ENCODE results near the gene SPEG.

The SPEG gene

GRCh38 chr2:219530048-219530963 is 95.7 kb downstream of the SPEG start:
- TF ChIP-seq, protein P1, sequence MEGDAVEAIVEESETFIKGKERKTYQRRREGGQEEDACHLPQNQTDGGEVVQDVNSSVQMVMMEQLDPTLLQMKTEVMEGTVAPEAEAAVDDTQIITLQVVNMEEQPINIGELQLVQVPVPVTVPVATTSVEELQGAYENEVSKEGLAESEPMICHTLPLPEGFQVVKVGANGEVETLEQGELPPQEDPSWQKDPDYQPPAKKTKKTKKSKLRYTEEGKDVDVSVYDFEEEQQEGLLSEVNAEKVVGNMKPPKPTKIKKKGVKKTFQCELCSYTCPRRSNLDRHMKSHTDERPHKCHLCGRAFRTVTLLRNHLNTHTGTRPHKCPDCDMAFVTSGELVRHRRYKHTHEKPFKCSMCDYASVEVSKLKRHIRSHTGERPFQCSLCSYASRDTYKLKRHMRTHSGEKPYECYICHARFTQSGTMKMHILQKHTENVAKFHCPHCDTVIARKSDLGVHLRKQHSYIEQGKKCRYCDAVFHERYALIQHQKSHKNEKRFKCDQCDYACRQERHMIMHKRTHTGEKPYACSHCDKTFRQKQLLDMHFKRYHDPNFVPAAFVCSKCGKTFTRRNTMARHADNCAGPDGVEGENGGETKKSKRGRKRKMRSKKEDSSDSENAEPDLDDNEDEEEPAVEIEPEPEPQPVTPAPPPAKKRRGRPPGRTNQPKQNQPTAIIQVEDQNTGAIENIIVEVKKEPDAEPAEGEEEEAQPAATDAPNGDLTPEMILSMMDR (IDR thresholded peaks at IDR 0.05; ENCODE audit: borderline replicate concordance, insufficient read depth, low read depth, low read length) = peak; percentile 98
- H3K4me3 ChIP-seq (ENCODE audit: low read depth, low read length) = no peak overlapping the region

DNA sequence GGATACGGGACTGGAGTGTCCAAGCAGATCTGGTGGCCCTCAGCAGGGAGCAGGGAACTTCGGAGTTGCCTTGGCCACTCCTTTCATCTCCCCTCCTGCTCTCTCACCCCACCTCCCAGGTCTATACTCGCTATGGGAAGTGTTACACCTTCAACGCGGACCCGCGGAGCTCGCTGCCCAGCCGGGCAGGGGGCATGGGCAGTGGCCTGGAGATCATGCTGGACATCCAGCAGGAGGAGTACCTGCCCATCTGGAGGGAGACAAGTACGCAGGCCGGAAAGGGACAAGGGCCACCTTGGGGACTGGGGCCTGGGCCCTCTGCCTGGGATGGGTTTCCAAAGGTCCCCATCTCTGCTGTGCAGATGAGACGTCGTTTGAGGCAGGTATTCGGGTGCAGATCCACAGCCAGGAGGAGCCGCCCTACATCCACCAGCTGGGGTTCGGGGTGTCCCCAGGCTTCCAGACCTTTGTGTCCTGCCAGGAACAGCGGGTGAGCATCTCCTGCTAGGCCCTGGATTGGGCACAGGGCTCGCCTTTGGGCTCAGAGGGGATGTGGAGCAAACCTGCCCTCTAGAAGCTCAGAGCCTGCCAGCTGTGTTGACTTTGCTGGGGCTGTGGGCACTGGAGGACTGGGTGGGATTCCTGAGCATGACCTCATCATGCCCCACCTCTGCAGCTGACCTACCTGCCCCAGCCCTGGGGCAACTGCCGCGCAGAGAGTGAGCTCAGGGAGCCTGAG is 97.2 kb downstream of the SPEG start:
- TF ChIP-seq, protein P1 (IDR thresholded peaks at IDR 0.05; ENCODE audit: borderline replicate concordance, insufficient read depth, low read depth, low read length) = no peak
- no peak overlapping the region for H3K4me3 ChIP-seq (ENCODE audit: low read depth, low read length)

- H3K4me3 ChIP-seq (ENCODE audit: low read depth, low read length) = no peak overlapping the region
- TF ChIP-seq, protein P1 (IDR thresholded peaks at IDR 0.05; ENCODE audit: borderline replicate concordance, insufficient read depth, low read depth, low read length) = no peak
These were observed 97.7 kb downstream of the SPEG start for GRCh38 chr2:219532378-219532649.

DNA sequence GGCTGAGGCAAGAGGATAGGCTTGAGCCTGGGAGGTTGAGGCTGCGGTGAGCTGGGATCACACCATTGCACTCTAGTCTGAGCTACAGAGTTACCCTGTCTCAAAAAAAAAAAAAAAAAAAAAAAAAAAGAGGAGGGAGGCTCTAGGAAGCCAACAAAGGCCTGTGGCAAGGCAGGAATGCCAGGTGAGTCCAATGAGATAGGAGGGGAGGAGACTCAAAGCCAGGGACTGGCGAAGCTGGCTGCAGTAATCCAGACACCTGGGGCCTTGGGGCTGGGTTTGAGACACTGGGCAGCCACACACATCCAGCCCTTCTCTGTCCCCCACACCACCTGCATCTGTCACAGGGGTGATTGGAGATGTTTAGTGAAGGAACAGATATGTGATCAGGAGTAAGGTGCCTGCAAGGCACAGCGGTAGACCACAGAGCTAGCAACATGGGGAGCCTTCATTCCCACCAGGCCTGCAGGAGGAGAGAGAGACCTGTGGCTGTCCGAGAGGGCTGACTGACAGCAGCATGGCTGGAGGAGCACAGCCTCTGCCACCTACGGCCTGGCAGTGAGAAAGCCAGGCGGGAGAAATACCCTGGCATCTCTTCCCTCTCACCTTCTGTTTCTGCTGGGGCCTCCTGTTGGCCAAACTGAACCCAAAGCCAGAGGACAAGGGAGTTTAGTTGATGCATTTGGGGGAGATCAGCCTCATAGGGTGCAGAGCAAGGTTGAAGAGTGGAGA is 99.5 kb downstream of the SPEG start:
- TF ChIP-seq, protein P1 (IDR thresholded peaks at IDR 0.05; ENCODE audit: borderline replicate concordance, insufficient read depth, low read depth, low read length) = no peak
- no peak overlapping the region for H3K4me3 ChIP-seq (ENCODE audit: low read depth, low read length)

- H3K4me3 ChIP-seq (ENCODE audit: low read depth, low read length) = no peak overlapping the region
- TF ChIP-seq, protein P1 (IDR thresholded peaks at IDR 0.05; ENCODE audit: borderline replicate concordance, insufficient read depth, low read depth, low read length) = no peak
These were observed 101.8 kb downstream of the SPEG start for GRCh38 chr2:219536425-219536824.

DNA sequence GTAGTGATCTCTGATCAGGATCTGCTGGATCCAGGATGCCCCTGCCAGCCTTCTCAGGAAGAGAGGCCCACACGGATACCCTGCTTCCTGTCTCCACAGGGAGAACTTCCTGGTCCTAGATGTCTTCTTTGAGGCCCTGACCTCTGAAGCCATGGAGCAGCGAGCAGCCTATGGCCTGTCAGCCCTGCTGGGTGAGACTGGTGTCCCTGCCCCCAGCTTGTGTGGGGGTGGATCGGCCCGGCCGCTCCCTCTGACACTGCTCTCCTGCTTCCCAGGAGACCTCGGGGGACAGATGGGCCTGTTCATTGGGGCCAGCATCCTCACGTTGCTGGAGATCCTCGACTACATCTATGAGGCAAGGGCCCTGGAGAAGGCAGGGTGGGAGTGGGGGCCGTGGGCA is 102.3 kb downstream of the SPEG start:
- H3K4me3 ChIP-seq (ENCODE audit: low read depth, low read length) = no peak overlapping the region
- TF ChIP-seq, protein P1 (IDR thresholded peaks at IDR 0.05; ENCODE audit: borderline replicate concordance, insufficient read depth, low read depth, low read length) = no peak
